Breast epithelium (tissue), 4 donors: ENCODE results near the gene MAPRE2. TPM values are rescaled to one million over a fixed set of nuclear protein-coding genes. Genes with fewer than 3 reads are reported as not detected.

Experiments used
- DNase-seq, 2 donors: peaks; one replicate each; pipeline ENCODE4 v3.0.0-alpha.2; 2019; ENCODE audit warnings: low spot score in 2 of 2
- H3K27ac ChIP-seq, 2 donors: fragments of 200-600 bp; sonication (generic) in 1 of 2; one replicate each; pipeline ENCODE4 v1.5.1; 2016 to 2019; ENCODE audit warnings: mild to moderate bottlenecking in 1 of 2
- H3K27me3 ChIP-seq, 2 donors: fragments of 200-600 bp; sonication (generic) in 1 of 2; one replicate each; pipeline versions ENCODE4 v1.5.1 to v1.6.0; 2017 to 2019; ENCODE audit warnings: control low read depth in 1 of 2, mild to moderate bottlenecking in 1 of 2
- H3K36me3 ChIP-seq: fragments of 200-600 bp; one replicate; pipeline ENCODE4 v1.5.1; 2019
- H3K4me1 ChIP-seq, 2 donors: fragments of 200-600 bp; sonication (generic); one replicate each; pipeline ENCODE4 v1.5.1; 2016 to 2019; ENCODE audit warnings: control low read depth in 1 of 2
- H3K4me3 ChIP-seq, 3 donors: fragments of 200-600 bp; sonication (generic); 1 replicate in 2 of 3; 2 replicates in 1 of 3; pipeline ENCODE4 v1.5.1; 2016 to 2019; ENCODE audit warnings: mild to moderate bottlenecking in 3 of 3, moderate library complexity in 2 of 3
- H3K9me3 ChIP-seq, 2 donors: fragments of 200-600 bp; sonication (generic) in 1 of 2; one replicate each; pipeline ENCODE4 v1.5.1; 2016 to 2019; ENCODE audit warnings: control low read depth in 1 of 2
- CTCF ChIP-seq, 3 donors: fragments of 450-650 bp; IDR thresholded peaks; one replicate each; pipeline ENCODE4 v1.5.1; 2016 to 2017; ENCODE audit warnings: antibody characterized with exemption in 3 of 3, mild to moderate bottlenecking in 3 of 3, moderate library complexity in 3 of 3
- POLR2A ChIP-seq: fragments of 450-650 bp; IDR thresholded peaks from one replicate; pipeline ENCODE4 v1.6.1; 2016; ENCODE audit warnings: antibody characterized with exemption, mild to moderate bottlenecking, moderate library complexity
- POLR2AphosphoS5 ChIP-seq, 3 donors: sonication (generic); formaldehyde crosslinking; IDR thresholded peaks; one replicate each; pipeline ENCODE4 v1.6.1; 2017; ENCODE audit warnings: antibody characterized with exemption in 3 of 3
- intact Hi-C: fragments of 100-400 bp; cut with DNase I; formaldehyde crosslinking; loops from one replicate; pipeline ENCODE4 v1.15.1; 2023; ENCODE audit warnings: low total_unique reads
- total RNA-seq, 3 donors: library from RNA; depleted of rRNA; stranded (reverse); fragments of >200 nt; gene quantifications; one replicate each; pipeline ENCODE4 v1.1.0, GENCODE V29; 2016

MAPRE2 gene
- 10 to 100 TPM; 17.0 to 38.8 (median 21.3) TPM for total RNA-seq

- Histone ChIP-seq H3K27me3 (no peaks in the 10 kb centered on the region), H3K9me3 (no peaks in the 10 kb centered on the region), H3K36me3 (no peaks in the 10 kb centered on the region), H3K27ac (peak within 1 kb of the TSS; percentile 83 to 91), H3K4me3 (peak within 1 kb of the TSS; percentile 74 to 84 (median 75)), H3K4me1 (peaks cover 0 to 5% of the 10 kb centered on the region in 2 donors)
- TF ChIP-seq POLR2A (peak; percentile 57), CTCF (IDR thresholded peaks at IDR 0.05) (peak in 1 of 3 donors; percentile 9), POLR2AphosphoS5 (IDR thresholded peaks at IDR 0.05) (peak; percentile 72 to 91 (median 85))
- DNase-seq: peak; percentile 98
- intact Hi-C loops: no loop called here
Observed at GRCh38 chr18:35040988-35041814, at the start of gene MAPRE2. MAPRE2 (plus strand) TSS chr18:35041413; CDS start chr18:35041540, 127 bp downstream.

GRCh38 chr18:34991561-34991960, 49.7 kb upstream of the MAPRE2 start:
- no peak for DNase-seq
- H3K36me3 ChIP-seq: no peaks in the 10 kb centered on the region
- H3K4me3 ChIP-seq: no peak overlapping the region
- TF ChIP-seq POLR2AphosphoS5 (IDR thresholded peaks at IDR 0.05): no peak
- no peak for TF ChIP-seq POLR2A
- TF ChIP-seq CTCF (IDR thresholded peaks at IDR 0.05): no peak
- H3K27me3 ChIP-seq: no peaks in the 10 kb centered on the region
- H3K4me1 ChIP-seq: no peaks in the 10 kb centered on the region
- intact Hi-C loops: no loop called here
- H3K27ac ChIP-seq: no peak overlapping the region
- H3K9me3 ChIP-seq: no peaks in the 10 kb centered on the region

GRCh38 chr18:34993289-34993688, 47.9 kb upstream of the MAPRE2 start:
- Histone ChIP-seq H3K4me3 (no peak overlapping the region), H3K4me1 (no peaks in the 10 kb centered on the region), H3K9me3 (no peaks in the 10 kb centered on the region), H3K27ac (no peak overlapping the region), H3K27me3 (no peaks in the 10 kb centered on the region), H3K36me3 (no peaks in the 10 kb centered on the region)
- intact Hi-C loops: no loop called here
- DNase-seq: no peak
- TF ChIP-seq POLR2A (no peak), POLR2AphosphoS5 (IDR thresholded peaks at IDR 0.05) (no peak), CTCF (IDR thresholded peaks at IDR 0.05) (no peak)

- intact Hi-C loops: no loop called here
- H3K4me1 ChIP-seq: no peaks in the 10 kb centered on the region
- TF ChIP-seq CTCF (IDR thresholded peaks at IDR 0.05): no peak
- no peak for TF ChIP-seq POLR2AphosphoS5 (IDR thresholded peaks at IDR 0.05)
- no peak for TF ChIP-seq POLR2A
Observed at GRCh38 chr18:34995746-34996145, 45.5 kb upstream of the MAPRE2 start.

GRCh38 chr18:34998661-34999060, 42.6 kb upstream of the MAPRE2 start:
- TF ChIP-seq POLR2A (no peak), CTCF (IDR thresholded peaks at IDR 0.05) (no peak), POLR2AphosphoS5 (IDR thresholded peaks at IDR 0.05) (no peak)
- Histone ChIP-seq H3K36me3 (no peaks in the 10 kb centered on the region), H3K27me3 (no peaks in the 10 kb centered on the region), H3K27ac (no peak overlapping the region), H3K4me3 (no peak overlapping the region), H3K4me1 (no peaks in the 10 kb centered on the region), H3K9me3 (no peaks in the 10 kb centered on the region)
- intact Hi-C loops: no loop called here
- no peak for DNase-seq

More at GRCh38 chr18:34995746-34996145, 45.5 kb upstream of the MAPRE2 start:
- Histone ChIP-seq H3K4me3 (no peak overlapping the region), H3K36me3 (no peaks in the 10 kb centered on the region), H3K27me3 (no peaks in the 10 kb centered on the region), H3K9me3 (no peaks in the 10 kb centered on the region), H3K27ac (no peak overlapping the region)
- no peak for DNase-seq
